DND-41 (cell line): ENCODE measurements around the gene PUM2.

ENCODE experiments used
- CTCF ChIP-seq: IDR thresholded peaks from 2 replicates; pipeline ENCODE4 v1.5.1; 2012; ENCODE audit warnings: borderline replicate concordance, low read length, moderate library complexity, mild to moderate bottlenecking; ENCODE audit not compliant: poor library complexity, severe bottlenecking; ENCODE audit errors: extremely low read depth
- EZH2 ChIP-seq: IDR thresholded peaks from 3 replicates; pipeline ENCODE4 v1.6.1; 2012; ENCODE audit warnings: borderline replicate concordance, low read depth, mild to moderate bottlenecking, moderate library complexity, low read length, inconsistent platforms; ENCODE audit not compliant: severe bottlenecking

- TF ChIP-seq CTCF (no peak), EZH2 (no peak)
Measured at GRCh38 chr2:20223407-20224163, 127.1 kb downstream of the PUM2 start.
